ENCODE data around the gene FXYD6.

The FXYD6 gene

DNA sequence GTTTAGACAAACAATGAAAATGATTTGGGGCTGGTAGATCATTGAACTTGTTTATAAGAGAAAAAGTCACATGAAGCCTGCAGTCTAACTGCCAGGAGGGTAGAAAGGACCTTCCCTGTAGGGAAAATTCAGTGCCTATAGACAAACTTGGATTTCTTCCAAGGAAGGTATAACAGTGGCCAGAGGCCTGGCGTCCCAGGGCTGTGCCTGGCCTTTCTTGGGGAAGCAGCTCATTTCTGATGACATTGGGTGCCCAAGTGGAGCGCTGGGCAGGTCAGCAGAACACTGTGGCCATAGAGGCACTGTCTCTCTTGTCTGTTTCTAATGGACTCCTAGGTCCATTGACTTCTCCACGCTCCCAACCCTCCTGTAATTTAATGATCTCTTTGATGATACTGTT, 6.6 kb upstream of the FXYD6 start:
- DNase-seq: no peak

DNA sequence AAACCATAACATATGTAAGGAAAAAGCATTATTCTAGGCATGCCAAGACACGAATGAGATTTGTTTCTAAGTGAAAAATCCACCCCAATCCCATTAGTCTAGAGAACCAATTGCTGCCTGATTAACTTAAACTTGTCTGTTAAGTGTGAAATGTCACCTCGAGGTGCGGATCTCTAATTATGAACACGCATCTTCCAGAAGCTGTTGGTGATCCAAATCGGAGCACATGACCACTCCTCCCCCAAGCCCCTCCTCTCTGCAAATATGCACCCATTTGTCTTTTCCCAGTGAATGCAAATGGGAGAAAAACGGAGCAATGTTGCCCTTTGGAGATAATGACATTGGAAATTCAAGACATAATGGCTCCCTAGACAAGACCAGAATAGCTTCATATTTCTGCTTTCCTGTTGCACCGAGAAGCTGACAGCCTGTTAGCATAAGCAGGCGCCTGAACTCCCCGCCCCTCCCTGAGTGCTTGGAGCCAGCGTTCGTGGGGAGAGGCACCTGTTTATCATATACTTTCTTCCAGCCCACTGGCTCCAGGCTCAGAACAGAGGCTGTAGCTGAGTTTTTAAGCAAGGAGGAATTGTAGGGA, 6.0 kb upstream of the FXYD6 start:
- no peak for DNase-seq

DNA sequence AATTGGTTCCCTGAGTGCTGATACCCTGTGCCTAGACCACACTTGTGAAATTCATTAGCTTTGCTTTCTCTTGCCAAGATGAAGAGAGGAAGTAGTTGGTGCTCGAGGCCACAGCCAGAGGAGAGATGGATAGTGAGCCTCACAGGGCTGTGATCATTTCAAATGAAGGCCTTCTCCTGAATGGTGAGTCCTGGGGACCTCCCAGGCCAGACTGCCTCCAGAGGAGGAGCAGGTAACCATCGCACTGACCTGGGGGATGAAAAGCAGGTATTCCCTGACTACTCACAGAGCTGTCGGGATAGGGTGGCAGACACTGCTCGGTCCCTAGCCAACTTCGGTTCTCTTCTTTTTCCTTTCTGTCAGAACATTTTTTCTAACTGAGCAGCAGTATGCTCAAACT, 4.8 kb upstream of the FXYD6 start:
- no peak for DNase-seq

- DNase-seq: no peak
Measured at GRCh38 chr11:117879516-117880480, 3.3 kb upstream of the FXYD6 start.

DNA sequence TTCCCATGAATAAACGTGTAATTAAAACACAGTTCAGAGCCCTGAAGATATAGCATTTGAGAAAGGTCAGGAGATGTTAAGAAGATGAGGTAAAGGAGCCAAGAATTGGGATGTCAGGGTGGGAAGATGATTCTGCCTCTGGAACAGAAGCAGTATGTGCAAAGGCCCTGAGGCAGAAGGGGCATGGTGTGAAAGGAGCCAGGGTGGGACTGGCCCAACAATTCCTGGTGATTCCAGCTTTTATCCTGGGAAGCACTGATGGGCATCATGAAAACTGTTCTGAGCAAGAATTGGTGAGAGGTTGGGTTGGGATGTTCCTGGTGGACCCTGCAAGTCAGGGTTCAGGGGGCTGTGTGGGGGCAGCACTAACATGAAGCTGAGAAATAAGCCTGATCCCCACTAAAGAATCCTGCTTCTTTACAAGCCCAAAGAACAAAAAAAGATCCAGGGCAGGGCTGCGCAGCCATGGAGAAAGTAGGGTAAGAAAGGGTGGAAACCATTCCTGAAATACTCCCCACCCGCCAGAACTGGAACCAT, 2.5 kb upstream of the FXYD6 start:
- no peak for DNase-seq

- no peak for DNase-seq
Measured at GRCh38 chr11:117878314-117878938, 2.0 kb upstream of the FXYD6 start.

GRCh38 chr11:117877120-117877784, 794 bp upstream of the FXYD6 start:
- no peak for DNase-seq

DNA sequence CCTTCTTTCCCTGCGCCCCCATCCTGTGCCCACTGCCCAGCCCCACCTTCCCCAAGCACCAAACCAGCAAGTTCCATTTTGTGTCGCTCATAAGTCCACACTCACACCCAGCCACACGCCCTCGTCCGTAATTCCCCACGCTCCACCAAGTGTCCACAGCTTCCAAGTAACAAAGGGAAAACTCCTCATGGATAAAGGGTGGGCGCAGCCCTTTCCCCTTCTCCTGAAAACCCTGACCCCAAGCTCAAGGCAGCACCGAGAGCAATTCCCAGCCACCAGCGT, 458 bp downstream of the FXYD6 start:
- DNase-seq: no peak

DNA sequence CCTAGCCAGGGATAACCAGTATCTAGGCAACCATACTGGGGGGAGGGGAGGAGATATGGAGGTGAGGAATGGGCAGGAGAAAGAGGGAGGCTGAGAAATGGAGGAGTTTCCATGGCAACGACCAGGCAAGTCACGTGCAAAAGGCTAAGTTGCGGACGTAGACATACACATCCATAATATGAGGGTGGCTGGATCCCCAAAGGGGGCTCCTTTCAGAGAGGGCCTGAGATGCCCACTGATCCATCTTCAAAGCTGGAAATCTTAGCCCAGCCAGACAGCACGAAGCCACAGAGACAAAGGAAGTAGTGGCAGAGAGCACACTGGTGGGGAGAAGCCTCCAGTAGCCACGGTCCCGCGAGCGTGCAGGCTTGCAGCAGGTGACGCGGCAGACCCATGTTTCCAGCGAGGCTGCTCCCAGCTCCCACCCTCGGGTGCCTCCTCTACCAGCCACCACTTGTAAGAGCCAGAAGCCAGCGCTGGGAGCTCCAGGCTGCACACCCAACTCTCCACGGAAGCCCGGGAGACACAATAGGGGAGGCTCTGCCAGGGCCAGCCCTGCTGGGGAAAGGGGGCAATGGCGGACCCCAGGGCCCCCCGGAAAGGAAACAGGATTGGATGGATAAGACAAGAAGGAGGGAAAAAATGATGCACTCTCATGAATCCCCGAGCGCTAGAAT, 938 bp downstream of the FXYD6 start:
- no peak for DNase-seq

- no peak for DNase-seq
Measured at GRCh38 chr11:117874910-117875381, 1.5 kb downstream of the FXYD6 start.

GRCh38 chr11:117874253-117874909, 2.1 kb downstream of the FXYD6 start:
- DNase-seq: no peak

DNA sequence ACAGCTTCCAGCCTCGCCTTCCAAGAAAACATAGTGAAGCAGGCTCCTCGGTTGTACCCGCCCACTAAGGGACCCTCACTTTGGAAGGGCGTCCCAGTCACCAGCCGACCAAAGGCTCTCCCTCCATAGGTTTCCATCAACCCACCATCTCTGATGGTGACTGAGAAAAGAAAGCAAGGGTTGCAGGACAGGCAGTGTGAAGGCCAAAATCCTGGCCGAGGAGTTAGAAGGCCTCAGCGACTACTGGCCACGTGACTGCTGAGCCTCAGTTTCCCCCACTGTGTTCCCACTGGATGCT, 2.7 kb downstream of the FXYD6 start:
- no peak for DNase-seq

DNA sequence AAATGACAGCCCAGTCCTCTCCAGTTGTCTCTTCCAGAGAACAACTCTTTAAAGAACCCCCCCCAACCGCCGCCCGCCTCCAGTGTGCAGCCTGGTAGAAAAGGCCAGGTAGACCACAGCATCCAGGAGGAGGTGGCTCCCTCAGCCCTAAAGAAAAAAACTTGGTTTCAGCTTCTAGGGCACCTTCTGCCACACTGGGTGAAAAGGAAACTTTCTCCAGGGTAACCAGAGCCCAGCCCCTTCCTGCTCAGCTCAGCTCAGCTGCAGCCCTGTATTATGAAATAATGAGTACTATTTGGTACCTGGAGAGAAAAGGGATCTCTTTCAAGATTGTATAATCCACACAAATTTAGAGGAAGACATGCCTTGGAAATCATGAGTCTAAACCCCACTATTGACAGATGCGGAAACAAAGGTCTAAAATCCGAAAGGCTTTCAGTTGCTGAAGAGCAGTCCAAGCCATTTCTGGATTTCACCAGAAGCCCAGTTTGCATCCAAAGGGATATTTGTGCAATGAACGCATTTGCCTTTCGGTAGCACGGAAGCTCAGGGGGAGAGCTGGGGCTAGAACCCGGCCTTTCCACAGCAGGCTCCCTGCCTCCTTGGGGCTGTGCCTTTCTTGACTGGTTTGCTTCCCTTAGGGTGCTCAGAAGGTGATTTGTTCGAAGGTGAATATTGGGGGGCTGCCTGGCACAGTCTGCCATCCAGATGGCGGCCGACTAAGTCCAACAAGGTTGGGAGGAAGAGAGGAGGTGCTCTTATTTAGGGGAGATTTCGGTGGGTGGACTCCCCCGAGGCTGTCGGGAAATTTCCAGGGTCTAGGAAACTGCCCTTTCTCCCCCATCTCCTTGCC, 3.3 kb downstream of the FXYD6 start:
- no peak for DNase-seq

DNA sequence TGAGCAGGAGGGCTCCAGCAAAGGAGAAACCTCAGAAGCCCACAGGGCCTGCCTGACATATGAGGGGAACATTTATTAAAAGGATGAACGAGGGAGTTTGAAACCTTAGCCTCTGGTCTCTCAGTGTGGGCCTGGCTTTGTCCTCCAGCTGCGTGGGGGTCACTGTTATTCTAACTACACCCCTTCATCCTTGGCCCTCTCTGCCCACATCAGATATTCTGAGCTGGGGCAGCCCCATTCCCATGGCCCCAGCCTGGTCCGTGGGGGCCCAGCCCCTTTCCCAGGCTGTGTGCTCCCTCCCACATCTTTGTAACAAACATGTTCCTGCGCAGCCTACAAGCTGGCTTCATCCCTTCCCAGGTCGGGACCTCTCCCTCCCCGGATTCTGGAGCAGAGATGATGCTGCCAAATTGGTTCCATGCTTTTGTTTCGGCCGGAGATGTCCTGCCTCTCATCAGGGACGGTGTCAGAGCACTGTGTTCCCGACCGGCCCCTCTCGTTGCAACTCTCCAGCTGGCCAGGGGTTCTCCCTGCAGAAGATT, 4.0 kb downstream of the FXYD6 start:
- no peak for DNase-seq

GRCh38 chr11:117871784-117872183, 4.7 kb downstream of the FXYD6 start:
- no peak for DNase-seq

- DNase-seq: no peak
Measured at GRCh38 chr11:117871160-117871559, 5.3 kb downstream of the FXYD6 start.

DNA sequence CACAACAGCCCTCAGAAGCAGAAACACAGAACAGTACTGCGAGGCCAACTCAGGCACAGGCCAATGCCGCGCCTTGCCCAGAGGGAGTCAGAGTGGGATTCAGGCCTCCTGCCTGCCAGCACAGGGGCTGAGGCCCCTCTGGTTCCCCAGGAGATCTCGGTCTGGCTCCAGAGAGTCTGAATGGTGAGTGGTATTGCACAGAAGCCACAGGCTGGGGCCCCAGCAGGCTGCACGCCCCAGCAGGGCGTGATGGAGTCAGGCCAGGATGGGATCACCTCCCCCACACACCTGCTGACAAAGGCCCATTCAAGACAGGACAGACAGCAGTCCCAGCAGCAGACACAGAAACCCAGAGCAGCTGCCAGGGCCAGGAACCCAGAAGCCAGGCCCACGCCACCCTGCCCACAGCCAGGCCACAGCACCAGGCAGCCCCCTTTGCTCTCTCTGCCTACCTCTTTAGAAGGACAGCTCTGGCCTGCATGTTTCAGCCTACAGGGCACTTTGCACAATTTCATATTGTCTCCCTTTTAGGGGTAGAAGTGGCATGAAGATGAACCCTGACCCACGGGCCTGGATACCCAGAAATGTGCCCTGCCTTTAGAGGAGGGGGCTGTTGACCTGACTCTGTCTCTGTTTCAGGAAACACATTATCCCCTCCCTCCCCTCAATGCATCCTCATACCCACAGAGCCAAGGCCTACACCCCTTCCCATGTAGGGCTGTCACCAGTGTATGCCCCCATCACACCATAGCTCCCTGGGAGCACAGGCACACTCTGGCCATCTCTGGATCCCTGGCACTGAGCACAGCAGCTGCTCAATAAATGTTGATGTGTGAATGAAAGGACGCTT, 6.1 kb downstream of the FXYD6 start:
- DNase-seq: no peak

GRCh38 chr11:117869604-117870003, 6.9 kb downstream of the FXYD6 start:
- no peak for DNase-seq

- DNase-seq: no peak
Measured at GRCh38 chr11:117868815-117869561, 7.5 kb downstream of the FXYD6 start.

All from kidney glomerular epithelial cell (primary cell).